GM19238 (cell line): ENCODE measurements around the gene FOXP1.

ENCODE experiments used
- DNase-seq: peaks from one replicate; pipeline ENCODE4 v3.0.0; 2011; ENCODE audit warnings: low spot score; ENCODE audit not compliant: insufficient read length

The FOXP1 gene

DNA sequence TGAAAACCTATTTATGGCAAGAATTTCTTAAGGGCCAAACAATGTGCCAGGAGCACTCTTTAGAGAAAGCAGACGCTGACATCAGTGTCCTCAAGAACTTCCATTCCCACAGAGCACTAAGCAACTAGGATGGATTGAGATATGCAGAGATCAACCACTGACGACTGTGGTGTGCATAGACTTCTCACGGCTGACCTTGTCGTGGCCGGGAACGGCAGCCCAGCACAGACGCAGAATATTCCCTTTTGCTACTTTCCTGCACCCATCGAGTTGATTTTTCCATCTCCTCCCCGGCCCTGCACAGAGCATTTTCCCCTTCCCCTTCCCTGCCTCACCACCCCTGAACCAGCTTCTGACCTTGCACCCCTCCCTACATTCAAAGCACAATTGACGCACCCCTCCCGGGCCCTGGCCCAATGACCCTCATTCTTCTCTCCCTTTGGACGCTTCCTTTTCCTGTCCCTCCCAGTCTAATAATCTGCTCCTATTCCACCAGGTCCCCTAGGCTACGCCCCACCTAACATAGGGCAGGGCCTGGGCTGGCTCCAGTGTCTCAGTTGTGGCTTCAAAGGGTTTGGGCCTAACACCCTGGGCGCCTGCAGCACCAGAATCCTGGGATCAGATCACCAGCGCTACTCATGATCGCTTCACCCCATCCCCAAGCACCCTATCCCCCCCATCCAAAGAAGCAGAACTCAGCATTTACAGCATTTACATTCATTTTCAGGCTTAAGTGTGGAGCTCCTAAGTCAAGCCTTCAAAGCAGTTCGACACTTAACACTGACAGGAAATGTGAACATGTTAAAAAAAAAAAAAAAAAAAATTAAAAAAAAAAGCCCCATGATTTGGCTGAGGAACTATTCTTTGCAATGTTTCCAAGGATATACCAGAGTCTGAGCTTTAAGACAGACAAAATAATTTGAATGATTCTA, 151.2 kb downstream of the FOXP1 start:
- DNase-seq: no peak

- no peak for DNase-seq
These were observed 152.5 kb downstream of the FOXP1 start for GRCh38 chr3:71430941-71431552.

DNA sequence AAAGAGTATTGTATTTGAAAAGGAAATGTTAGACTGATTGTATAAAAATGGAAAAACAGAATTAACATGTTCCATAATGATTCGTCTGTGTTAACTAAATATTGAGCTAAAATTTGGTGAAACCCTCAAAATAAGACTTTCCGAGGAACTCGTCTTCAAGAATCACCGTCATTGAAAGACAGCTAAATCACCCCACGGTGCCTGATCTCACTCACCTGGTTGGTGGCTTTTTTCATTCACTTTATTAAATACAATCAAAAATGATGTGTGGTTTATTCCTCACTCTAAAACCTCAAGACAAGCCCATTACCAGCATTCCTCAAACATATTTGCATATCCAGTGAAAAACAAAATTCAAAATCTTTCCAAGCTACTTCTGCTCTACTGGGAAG, 153.9 kb downstream of the FOXP1 start:
- DNase-seq: no peak

- no peak for DNase-seq
These were observed 154.5 kb downstream of the FOXP1 start for GRCh38 chr3:71428841-71429596.

- DNase-seq: no peak
These were observed 157.9 kb downstream of the FOXP1 start for GRCh38 chr3:71425491-71426071.

- DNase-seq: no peak
These were observed 160.2 kb downstream of the FOXP1 start for GRCh38 chr3:71423151-71423906.

GRCh38 chr3:71421820-71422566, 161.5 kb downstream of the FOXP1 start:
- DNase-seq: peak; percentile 53

- DNase-seq: no peak
These were observed 162.1 kb downstream of the FOXP1 start for GRCh38 chr3:71421475-71421819.

DNA sequence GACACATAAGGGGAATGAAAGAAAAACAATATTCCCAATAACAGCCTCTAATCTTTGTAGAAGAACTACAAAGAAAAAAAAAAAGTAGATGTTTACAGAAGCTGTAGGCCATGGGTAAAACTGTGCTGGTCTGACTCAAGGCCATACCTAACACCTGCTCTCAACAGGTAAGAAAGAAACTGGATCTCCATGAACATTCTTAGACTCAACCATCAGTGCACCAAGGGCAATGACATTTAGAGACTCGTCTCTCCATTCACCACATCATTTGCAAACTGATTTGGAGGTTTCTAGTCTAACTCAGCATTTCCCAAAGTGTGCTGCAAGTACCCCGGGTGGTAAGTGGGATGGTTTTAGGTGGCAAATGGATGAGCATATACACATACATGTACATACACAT, 164.2 kb downstream of the FOXP1 start:
- no peak for DNase-seq

- no peak for DNase-seq
These were observed 165.7 kb downstream of the FOXP1 start for GRCh38 chr3:71417791-71418190.

- no peak for DNase-seq
These were observed 166.7 kb downstream of the FOXP1 start for GRCh38 chr3:71416876-71417275.

- no peak for DNase-seq
These were observed 167.8 kb downstream of the FOXP1 start for GRCh38 chr3:71415681-71416122.

DNA sequence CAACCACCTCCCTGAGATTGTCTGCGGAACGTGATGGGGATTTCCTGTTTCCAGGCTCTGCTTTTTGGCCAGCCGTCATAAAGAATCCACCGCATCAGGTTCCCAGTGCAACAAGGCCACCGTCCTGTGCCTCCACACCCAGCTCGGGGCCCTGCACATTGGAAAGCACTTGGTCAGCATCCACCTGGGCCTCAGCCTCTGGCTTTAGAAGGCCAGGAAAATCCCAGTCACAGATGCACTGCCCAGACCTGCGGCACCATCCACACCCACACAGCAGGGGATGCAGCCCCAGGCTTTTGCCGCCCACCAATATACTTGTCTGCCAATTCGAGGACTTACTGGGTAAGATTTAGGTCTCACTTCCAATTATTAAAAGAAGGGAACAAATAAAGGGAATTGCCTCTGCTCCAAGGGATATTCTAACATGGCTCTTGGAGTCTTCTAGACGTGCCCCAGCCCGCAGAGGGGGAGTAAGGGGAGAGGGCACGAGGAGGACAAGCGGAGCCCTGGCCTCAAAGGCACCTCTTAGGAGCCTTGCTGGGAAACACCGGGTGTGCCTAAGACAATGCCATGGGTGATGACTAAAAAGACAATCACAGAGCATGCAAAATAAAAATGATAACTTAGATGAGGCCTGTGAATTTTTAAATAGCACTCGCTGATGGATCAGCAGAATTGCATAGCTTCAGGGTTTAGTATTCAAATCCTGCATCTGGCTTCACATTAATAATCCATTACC, 169.2 kb downstream of the FOXP1 start:
- no peak for DNase-seq

DNA sequence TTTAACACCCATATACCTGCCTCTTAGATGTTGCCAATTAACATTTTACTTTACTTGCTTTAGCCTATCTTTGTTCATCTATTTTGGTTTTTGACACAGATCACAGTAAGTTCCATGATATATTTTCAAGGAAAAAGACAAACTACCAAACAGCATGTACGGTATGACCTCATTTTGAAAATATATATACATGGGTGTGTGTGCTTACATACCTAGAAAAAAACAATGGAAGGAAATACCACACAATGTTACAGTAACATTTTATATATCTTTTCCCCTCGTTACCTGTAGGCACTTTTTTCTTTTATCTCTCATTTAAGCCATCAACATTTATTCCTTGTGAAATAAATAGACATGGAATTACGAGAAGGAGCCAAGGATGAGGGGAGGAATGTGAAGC, 170.0 kb downstream of the FOXP1 start:
- DNase-seq: no peak

- DNase-seq: no peak
These were observed 174.2 kb downstream of the FOXP1 start for GRCh38 chr3:71409352-71409751.

- DNase-seq: no peak
These were observed 174.6 kb downstream of the FOXP1 start for GRCh38 chr3:71408903-71409302.

GRCh38 chr3:71407823-71408222, 175.7 kb downstream of the FOXP1 start:
- DNase-seq: no peak

GRCh38 chr3:71406972-71407810, 176.3 kb downstream of the FOXP1 start:
- DNase-seq: no peak

- DNase-seq: no peak
These were observed 180.6 kb downstream of the FOXP1 start for GRCh38 chr3:71402911-71403310.
